Glomerular visceral epithelial cell (primary cell): ENCODE data around the gene SUGT1.

Experiments
- DNase-seq: peaks from one replicate; pipeline ENCODE4 v3.0.0-alpha.2; 2016; ENCODE audit errors: extremely low spot score

SUGT1 gene

DNA sequence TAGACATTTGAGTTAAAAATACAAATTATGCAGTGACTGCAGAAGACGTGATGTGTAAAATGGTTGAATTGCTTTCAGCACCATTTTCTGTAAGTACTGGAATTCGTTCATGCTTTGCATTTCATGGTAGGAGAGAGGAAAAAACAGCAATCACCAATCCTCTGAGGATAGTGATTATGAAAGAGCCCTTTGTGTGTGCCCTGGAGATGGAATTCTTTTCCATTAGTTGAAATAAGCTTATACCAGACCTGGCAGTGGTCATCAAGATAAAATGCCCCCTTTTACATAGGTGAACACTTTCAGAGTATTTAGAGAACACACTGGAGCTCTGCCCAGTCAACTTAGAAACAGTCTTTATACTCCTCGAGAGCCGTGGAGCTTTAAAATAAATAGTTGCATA lies 85.3 kb downstream of the SUGT1 start:
- no peak for DNase-seq

DNA sequence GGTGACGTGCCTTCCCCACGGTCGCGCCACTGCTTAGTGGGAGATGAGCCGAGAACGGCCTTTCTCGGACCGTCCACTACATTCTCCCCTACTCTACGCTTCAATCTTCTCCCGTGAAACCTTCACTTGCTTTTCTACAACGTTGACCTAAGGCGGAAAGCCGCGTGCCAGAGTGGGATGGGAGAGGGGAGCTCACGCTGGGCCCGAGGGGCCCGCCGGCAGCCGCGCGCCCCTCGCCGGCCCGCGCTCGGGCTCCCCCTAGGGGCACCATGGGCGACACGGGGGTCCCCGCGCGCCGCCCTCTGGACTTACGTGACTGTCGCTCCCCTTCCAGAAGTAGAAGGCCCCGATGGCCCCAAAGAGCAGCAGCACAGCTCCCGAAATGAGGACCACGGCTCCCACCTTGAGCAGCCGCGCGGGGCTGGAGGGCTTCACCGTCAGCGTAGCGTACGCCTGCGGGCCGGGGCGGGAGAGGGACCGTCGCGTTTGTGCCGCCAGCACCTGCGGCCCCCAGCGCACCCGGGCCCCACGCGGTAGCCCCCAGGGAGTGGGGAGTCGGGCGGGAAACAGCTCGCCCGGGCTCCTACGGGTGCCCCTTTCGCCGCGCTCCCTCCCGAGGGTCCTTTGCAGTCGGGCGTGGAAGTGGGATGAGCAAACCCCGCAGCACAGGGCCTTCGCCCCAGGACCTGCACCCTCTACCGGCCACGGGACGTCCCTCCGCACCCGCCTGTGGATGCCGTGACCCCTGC lies 86.3 kb downstream of the SUGT1 start:
- peak; percentile 3 for DNase-seq

DNA sequence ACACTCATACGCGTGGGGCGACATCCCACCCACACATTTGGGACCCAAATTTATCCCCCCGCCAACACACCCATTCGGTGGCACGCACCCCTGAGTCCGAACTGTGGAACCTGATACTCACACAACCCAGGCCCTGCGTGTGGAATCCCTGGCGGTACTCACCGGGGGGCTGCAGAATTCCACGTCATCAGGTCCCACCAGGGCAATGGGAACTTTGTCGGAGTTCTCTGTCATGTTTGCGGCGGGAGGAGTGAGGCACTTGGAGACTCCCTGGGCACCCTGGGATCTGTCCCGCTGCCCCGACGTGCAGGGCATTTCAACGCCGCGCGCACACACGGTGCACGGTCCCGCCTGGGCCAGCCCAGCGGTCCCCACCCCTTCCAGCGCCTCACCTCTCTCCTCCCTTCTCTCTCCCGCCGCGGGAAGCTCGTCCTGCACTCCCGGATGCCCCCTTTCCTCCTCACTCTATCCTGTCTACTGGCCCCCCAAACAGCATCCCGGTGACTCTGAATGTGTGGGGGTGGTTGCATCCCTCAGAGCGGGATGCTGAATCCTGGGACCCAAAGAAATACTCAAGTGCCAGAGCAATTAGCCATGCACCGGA lies 86.9 kb downstream of the SUGT1 start, which contains the start of gene CNMD:
CNMD (minus strand) TSS at position 353 of the 604 bp plus-strand sequence; CDS start at position 234, 119 bp downstream.
- no peak for DNase-seq

DNA sequence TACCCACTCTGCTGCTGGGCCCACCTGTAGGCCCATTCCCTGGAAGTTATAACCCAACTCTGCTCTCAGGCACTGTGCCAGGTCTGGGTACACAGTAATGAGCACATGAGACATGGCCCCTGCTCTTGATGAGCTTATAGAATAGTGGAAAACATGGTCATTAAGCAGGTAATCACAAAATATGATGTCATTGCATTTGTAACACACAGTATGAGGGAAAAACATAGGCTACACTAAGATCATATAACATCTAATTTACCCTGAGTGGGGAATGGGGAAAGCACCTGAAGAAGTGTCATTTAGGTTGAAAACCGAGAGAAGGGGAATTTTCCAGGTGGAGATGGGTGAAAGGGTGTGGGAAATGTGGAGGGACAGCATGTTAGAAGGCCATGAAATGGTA lies 90.9 kb downstream of the SUGT1 start:
- no peak for DNase-seq

DNA sequence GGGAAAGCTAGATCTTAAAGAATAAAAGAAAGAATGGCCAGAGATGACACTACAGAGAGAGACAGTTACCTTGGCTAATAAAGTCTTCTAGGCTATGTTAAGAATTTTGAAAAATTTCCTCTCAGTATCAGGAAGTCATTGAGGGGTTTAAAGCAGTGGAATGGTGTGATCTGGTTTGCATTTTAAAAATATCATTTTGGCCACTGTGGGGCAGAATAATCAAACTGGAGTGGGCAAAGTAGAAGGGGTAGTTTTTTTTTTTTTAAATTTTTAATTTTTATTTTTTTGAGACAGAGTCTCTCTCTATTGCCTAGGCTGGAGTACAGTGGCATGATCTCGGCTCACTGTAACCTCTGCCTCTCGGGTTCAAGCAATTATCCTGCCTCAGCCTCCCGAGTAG lies 91.4 kb downstream of the SUGT1 start:
- no peak for DNase-seq

DNA sequence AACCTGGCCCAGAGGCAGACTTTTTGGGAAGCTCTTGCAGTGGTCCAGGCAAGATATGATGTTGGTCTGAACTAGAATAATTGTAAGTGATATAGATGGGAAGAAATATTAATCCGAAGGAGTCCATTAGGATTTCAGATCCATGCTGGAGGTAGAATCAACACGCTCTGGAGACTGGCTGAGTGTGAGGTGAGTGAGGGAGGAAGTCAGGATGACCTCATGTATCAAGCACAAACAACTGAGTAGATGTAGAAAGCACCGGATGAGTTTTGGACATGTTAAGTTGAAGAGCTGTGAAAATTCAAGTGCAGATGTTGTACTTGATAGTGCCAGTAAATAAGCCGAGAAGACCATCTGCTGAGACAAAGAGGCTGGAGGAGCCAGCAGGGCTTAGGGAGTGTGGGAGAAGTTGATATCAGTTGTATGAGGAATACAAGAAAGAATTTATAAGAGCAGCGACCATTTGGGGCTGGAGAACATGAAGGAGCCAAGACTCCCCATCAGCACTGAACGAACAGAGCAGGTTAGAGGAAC lies 92.3 kb downstream of the SUGT1 start:
- no peak for DNase-seq

DNA sequence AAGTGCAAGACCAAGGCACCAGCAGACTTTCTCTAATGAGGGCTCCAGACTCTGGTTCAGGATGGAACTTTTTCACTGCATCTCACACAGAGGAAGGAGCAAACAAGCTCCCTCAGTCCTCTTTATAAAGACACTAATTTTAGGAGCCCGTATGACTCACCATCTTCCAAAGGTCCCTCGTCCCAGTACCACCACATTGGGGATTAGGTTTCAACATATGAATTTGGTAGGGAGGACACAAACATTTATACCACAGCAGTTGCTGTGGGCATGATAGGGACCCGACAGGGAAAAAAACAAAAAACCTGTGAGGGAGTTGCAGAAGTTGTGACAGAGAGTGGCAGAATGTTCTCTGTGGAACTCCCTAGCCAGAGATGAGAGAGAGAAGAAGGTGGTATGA lies 93.5 kb downstream of the SUGT1 start:
- DNase-seq: no peak

DNA sequence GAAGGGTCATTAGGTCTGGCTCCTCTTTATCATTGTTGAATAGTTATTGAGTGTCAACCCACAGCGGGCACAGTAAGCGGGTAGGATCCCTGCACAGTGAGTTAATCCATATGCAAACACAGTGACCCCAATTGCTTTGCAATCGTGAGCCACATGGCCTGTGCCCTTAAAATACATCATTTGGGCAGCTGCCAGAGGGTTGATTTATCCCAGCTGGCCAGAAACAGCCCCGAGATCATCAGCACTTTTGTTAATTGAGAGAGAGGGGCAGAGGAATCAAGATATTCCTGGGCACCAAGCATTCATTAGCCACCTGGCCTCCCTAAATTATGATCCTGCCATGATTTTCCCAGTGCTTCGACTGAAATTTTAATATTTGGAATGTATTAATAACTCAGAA lies 96.8 kb downstream of the SUGT1 start:
- DNase-seq: no peak
